ES-I3 (cell line): ENCODE results near the gene SINHCAF.

Source experiments
- H3K36me3 ChIP-seq: 2 replicates; pipeline ENCODE4 v1.6.1; 2013; ENCODE audit warnings: mild to moderate bottlenecking, low read length, control low read depth, moderate library complexity; ENCODE audit not compliant: insufficient read depth
- H3K4me1 ChIP-seq: 2 replicates; pipeline ENCODE4 v1.6.1; 2013; ENCODE audit warnings: mild to moderate bottlenecking, control low read depth, low read length; ENCODE audit not compliant: insufficient read depth
- H3K9ac ChIP-seq: 2 replicates; pipeline ENCODE4 v1.6.1; 2013; ENCODE audit warnings: low read depth, mild to moderate bottlenecking, low read length, moderate library complexity
- H3K9me3 ChIP-seq: 2 replicates; pipeline ENCODE4 v1.6.1; 2013; ENCODE audit warnings: mild to moderate bottlenecking, low read length, moderate library complexity; ENCODE audit not compliant: control insufficient read depth, insufficient read depth

Gene SINHCAF

GRCh38 chr12:31306866-31307265 is 19.1 kb downstream of the SINHCAF start:
- H3K36me3 ChIP-seq, result peaks cover 26% of the 10 kb centered on the region
- no peaks in the 10 kb centered on the region for H3K9me3 ChIP-seq
- no peak overlapping the region for H3K9ac ChIP-seq
- peaks cover 18% of the 10 kb centered on the region for H3K4me1 ChIP-seq

- peaks cover 36% of the 10 kb centered on the region for H3K36me3 ChIP-seq
- peaks cover 13% of the 10 kb centered on the region for H3K4me1 ChIP-seq
- no peaks in the 10 kb centered on the region for H3K9me3 ChIP-seq
- no peak overlapping the region for H3K9ac ChIP-seq
Observed at GRCh38 chr12:31303466-31303865, 22.5 kb downstream of the SINHCAF start.

DNA sequence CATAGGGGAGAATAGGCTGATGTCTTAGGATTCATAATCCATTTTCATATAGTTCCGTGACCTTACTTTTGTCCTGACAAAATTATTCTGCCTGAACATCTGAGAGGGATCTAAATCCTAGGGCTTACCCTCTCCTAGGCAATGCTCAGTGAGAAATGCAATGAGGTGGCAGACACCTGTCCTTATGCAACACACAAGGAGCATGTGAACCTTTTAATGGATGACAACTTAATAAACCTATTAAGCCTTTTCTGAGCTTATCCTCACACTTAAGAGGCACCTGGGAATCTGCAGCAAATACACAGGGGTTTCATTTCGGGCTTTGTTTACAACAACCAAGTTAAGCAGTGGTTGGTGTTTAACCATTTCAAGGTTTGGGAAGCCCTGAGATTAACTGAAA is 24.6 kb downstream of the SINHCAF start:
- no peaks in the 10 kb centered on the region for H3K9me3 ChIP-seq
- H3K9ac ChIP-seq, result no peak overlapping the region
- H3K36me3 ChIP-seq, result peaks cover 45% of the 10 kb centered on the region
- no peaks in the 10 kb centered on the region; the same call in 1 of the 2 replicates for H3K4me1 ChIP-seq

DNA sequence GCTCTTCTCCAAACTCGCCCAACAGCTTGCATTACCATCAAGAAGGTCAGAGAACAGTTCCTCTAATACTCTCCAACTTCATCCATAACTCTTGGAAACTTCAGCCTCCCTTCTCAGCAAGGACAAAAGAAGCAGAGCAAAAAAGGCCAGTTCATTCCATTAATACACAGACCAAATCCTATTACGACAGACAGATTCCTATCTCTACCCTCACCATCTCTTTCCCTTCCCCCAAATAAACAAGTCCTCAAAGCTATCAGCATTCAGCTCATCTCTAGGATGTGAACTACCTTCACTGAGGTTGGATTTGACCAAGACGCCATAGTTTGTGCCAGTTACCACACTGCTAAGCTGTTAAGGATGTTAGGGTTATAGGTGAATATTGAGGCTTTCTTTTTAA is 25.2 kb downstream of the SINHCAF start:
- Histone ChIP-seq H3K4me1 (no peaks in the 10 kb centered on the region; the same call in 1 of the 2 replicates), H3K36me3 (peaks cover 46% of the 10 kb centered on the region), H3K9me3 (no peaks in the 10 kb centered on the region), H3K9ac (no peak overlapping the region)

DNA sequence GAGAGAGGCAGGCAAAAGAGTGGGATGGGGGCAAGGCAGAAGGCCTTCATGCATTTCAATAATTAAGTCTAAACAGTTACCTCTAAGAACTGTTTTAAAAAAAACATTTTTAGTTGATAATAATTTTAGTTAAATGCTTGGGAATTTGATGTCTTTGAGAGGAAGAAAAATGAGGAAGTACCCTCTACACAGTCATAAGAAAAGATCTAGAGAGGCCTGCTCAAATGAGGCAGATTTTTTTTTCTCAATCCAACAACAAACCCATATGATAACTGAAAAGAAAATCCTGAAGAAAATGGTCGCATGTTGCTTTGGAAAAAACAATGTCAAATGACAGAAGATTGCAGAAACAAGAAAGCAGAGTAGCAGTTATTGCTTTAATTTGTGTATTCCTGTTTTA is 25.6 kb downstream of the SINHCAF start:
- Histone ChIP-seq H3K9ac (no peak overlapping the region), H3K36me3 (peaks cover 49% of the 10 kb centered on the region), H3K9me3 (no peaks in the 10 kb centered on the region), H3K4me1 (no peaks in the 10 kb centered on the region; the same call in 1 of the 2 replicates)

DNA sequence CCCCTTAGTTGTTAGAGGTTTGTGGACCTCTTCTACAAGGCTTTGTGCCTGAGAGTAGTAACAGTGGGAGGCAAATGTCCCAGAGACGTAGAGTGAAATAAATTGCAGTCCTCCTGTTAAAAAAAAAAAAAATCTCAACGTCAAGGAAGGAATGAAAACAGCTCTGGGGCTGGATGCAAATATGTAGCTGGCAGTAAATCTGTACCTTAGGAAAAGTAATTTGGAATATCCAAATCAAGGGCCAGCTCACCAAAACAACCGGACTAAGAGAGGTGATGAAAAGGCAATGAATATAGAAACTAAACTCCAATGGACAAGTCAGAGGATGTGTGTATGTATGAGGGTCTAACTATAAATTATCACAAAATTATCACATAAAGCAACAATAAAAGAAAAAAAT is 27.0 kb downstream of the SINHCAF start:
- H3K4me1 ChIP-seq, result no peaks in the 10 kb centered on the region; the same call in 1 of the 2 replicates

GRCh38 chr12:31298515-31298910 is 27.4 kb downstream of the SINHCAF start:
- Histone ChIP-seq H3K36me3 (peaks cover 42% of the 10 kb centered on the region), H3K9ac (no peak overlapping the region), H3K9me3 (no peaks in the 10 kb centered on the region), H3K4me1 (no peaks in the 10 kb centered on the region; the same call in 1 of the 2 replicates)

More for the DNA sequence above, 27.0 kb downstream of the SINHCAF start:
- Histone ChIP-seq H3K9ac (no peak overlapping the region), H3K36me3 (peaks cover 46% of the 10 kb centered on the region), H3K9me3 (no peaks in the 10 kb centered on the region)

DNA sequence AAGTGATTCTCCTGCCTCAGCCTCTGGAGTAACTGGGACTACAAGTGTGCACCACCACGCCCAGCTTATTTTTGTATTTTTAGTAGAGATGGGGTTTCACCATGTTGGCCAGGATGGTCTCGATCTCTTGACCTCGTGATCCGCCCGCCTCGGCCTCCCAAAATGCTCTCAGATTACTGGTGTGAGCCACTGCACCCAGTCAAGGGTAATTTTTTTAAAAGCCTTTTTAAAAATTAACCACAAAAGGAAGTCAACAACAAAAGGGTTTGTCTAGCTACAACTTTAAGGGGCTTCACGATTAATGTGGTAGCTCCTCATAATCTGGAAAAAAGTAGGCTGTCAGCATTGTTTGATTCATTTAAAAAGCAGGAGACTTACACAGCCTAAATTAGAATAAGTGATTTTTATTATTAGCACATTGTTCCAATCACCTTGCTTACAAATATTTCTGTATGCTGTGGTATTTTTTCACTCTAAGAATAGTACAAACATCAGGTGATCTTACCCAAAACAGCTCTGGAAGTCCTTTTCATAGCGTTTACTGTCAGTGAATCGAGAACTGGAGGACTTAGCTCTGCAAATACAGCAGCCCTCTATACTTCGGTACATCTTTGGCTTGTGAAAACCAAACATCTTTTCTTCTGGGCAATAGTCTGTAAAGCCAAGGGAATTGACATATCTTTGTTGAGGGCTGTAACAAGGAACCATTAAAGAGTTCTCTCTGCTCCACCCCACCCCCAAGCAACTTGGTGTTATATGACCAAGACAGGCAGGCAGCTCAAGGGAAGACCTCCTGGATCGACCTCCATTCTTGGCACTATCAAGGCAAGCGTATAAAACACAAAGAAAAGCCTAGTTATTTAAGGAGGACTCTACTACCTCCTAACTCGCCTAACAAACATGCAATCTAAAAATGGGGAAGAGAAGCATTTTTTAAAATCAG is 28.1 kb downstream of the SINHCAF start:
- no peaks in the 10 kb centered on the region for H3K9me3 ChIP-seq
- H3K4me1 ChIP-seq, result no peaks in the 10 kb centered on the region; the same call in 1 of the 2 replicates
- H3K9ac ChIP-seq, result no peak overlapping the region
- peaks cover 36% of the 10 kb centered on the region for H3K36me3 ChIP-seq

DNA sequence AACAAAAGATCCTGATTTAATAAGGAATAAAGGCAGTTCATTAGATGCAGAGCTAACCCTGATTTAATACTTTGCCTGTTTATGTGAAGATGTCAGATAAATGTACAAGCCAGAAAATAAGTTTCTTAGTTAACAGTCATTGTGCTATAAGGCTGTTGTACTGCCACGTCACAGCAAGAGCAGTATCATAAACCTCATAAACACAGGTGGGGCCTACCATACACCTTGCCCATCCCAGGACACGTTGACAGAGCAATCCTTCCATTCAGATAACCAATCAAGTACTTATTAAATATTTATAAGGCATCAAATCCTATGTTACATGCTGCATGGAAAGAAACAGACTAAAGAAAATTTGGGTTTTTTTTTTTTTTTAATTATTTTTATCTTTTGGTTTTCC is 36.5 kb downstream of the SINHCAF start:
- H3K36me3 ChIP-seq, result peaks cover 51% of the 10 kb centered on the region

GRCh38 chr12:31288381-31288780 is 37.6 kb downstream of the SINHCAF start:
- Histone ChIP-seq H3K36me3 (peaks cover 52% of the 10 kb centered on the region), H3K9ac (no peak overlapping the region), H3K9me3 (no peaks in the 10 kb centered on the region)

More for the DNA sequence above, 36.5 kb downstream of the SINHCAF start:
- H3K9ac ChIP-seq, result no peak overlapping the region
- H3K4me1 ChIP-seq, result peaks cover 7% of the 10 kb centered on the region; the same call in 1 of the 2 replicates
- H3K9me3 ChIP-seq, result no peaks in the 10 kb centered on the region

GRCh38 chr12:31280183-31280582 is 45.8 kb downstream of the SINHCAF start:
- H3K9me3 ChIP-seq, result no peaks in the 10 kb centered on the region
- H3K9ac ChIP-seq, result no peak overlapping the region
- no peaks in the 10 kb centered on the region for H3K4me1 ChIP-seq
- peaks cover 18% of the 10 kb centered on the region for H3K36me3 ChIP-seq

More at GRCh38 chr12:31288381-31288780, 37.6 kb downstream of the SINHCAF start:
- H3K4me1 ChIP-seq, result peaks cover 7% of the 10 kb centered on the region; the same call in 1 of the 2 replicates

DNA sequence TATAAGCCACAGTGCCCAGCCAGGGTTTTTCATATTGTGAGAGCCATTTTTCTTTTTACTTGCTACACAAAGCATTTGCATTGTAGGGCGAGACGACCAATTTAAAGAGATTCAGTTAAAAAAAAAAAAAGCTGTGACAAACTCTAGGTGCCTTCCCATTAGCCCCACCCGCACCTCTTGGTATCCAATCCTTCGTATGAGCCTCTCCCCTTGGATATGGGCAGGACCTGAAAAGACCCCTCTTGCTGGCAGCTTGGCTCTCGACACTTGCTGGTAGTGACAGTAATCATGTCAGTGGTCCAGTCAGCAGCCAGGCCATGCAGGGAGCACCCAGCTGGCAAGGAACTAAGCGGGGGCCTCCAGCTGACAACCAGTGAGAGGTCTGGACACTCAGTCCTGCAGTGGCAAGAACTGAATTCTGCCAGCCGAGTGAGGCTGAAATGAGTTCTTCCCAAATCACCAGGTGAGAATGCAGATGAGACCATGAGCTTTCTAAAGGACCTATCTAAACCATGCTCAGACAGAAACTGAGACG is 46.5 kb downstream of the SINHCAF start:
- no peak overlapping the region for H3K9ac ChIP-seq
- H3K36me3 ChIP-seq, result peaks cover 13% of the 10 kb centered on the region
- H3K4me1 ChIP-seq, result no peaks in the 10 kb centered on the region
- H3K9me3 ChIP-seq, result no peaks in the 10 kb centered on the region

- Histone ChIP-seq H3K9ac (no peak overlapping the region), H3K9me3 (no peaks in the 10 kb centered on the region), H3K4me1 (no peaks in the 10 kb centered on the region), H3K36me3 (peaks cover 12% of the 10 kb centered on the region)
Observed at GRCh38 chr12:31278832-31279231, 47.1 kb downstream of the SINHCAF start.

- H3K9ac ChIP-seq, result no peak overlapping the region
- peaks cover 9% of the 10 kb centered on the region for H3K36me3 ChIP-seq
- H3K9me3 ChIP-seq, result no peaks in the 10 kb centered on the region
- no peaks in the 10 kb centered on the region for H3K4me1 ChIP-seq
Observed at GRCh38 chr12:31278424-31278823, 47.5 kb downstream of the SINHCAF start.

GRCh38 chr12:31277081-31277480 is 48.9 kb downstream of the SINHCAF start:
- H3K4me1 ChIP-seq, result no peaks in the 10 kb centered on the region
- H3K36me3 ChIP-seq, result no peaks in the 10 kb centered on the region; the same call in 1 of the 2 replicates
- H3K9ac ChIP-seq, result no peak overlapping the region
- no peaks in the 10 kb centered on the region for H3K9me3 ChIP-seq
